Uterus (tissue), 2 donors: ENCODE data around the gene ACSF2.

ENCODE experiments used
- CTCF ChIP-seq, 4 experiments: fragments of 200-600 bp in 2 of 4; fragments of 450-650 bp in 2 of 4; sonication (generic) in 2 of 4; IDR thresholded peaks; one replicate each; pipeline ENCODE4 v1.5.1; 2016 to 2019; ENCODE audit warnings: antibody characterized with exemption in 4 of 4, mild to moderate bottlenecking in 2 of 4, moderate library complexity in 1 of 4
- POLR2A ChIP-seq, 2 donors: fragments of 450-650 bp; IDR thresholded peaks; one replicate each; pipeline ENCODE4 v1.6.1; 2016; ENCODE audit warnings: antibody characterized with exemption in 2 of 2, mild to moderate bottlenecking in 1 of 2, moderate library complexity in 1 of 2

- TF ChIP-seq CTCF (IDR thresholded peaks at IDR 0.05), result no peak
- TF ChIP-seq POLR2A (IDR thresholded peaks at IDR 0.05), result no peak
These were observed 39.5 kb upstream of the ACSF2 start for GRCh38 chr17:50386510-50386909.
